Nephron progenitor cell (in vitro differentiated cells): ENCODE data around the gene ZBED1.
A peak's percentile ranks its signal among the peaks of the same experiment; 100 is the strongest.

Experiments used
- DNase-seq: peaks from one replicate; pipeline ENCODE4 v3.0.0; 2021
- H3K27ac Mint-ChIP-seq: 2 replicates; pipeline ENCODE4 v1.8.0; 2021; ENCODE audit warnings: mild to moderate bottlenecking, moderate library complexity, mixed read lengths
- H3K27me3 Mint-ChIP-seq: 2 replicates; pipeline ENCODE4 v1.8.0; 2021; ENCODE audit warnings: mild to moderate bottlenecking, low read depth, mixed read lengths; ENCODE audit not compliant: poor library complexity
- H3K36me3 Mint-ChIP-seq: 2 replicates; pipeline ENCODE4 v1.8.0; 2021; ENCODE audit warnings: low read depth, mixed read lengths
- H3K4me1 Mint-ChIP-seq: 2 replicates; pipeline ENCODE4 v1.8.0; 2021; ENCODE audit warnings: mixed read lengths
- H3K4me3 Mint-ChIP-seq: 2 replicates; pipeline ENCODE4 v1.8.0; 2021; ENCODE audit warnings: mild to moderate bottlenecking, moderate library complexity, mixed read lengths
- H3K9me3 Mint-ChIP-seq: 2 replicates; pipeline ENCODE4 v1.8.0; 2021; ENCODE audit warnings: mild to moderate bottlenecking, moderate library complexity, mixed read lengths
- TF ChIP-seq, protein P1 (sequence below): fragments of 200-600 bp; sonication (generic); IDR thresholded peaks from 2 replicates; pipeline ENCODE4 v1.5.0; 2021; ENCODE audit warnings: antibody characterized with exemption

Gene ZBED1

DNA sequence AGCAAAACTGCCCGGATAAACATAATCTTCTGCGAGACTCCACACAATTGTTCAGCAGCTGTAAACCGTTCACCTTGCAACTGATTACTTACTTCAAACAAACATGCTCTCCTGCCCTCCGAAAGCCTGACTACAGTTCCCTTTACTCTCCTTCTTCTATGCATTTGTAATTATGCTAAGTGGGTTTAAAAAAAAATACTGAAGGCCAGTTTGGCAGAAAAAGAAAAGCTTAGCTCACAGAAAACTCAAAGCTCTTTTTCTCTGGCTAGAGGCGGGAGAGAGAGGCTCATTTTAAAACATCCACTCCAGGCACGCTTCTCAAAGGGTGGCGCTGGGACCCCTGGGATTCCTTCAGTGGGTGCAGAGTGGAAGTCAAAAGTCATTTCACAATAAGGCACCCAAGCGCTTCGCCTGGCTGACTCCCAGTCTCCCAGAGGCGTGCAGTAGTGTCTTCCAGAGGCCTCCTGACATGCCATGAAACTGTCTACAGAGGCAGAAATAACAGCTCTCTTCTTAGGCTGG, 1.9 kb downstream of the ZBED1 start:
- peaks cover 42% of the 10 kb centered on the region for H3K4me1 Mint-ChIP-seq
- peak overlapping the region; percentile 96 for H3K27ac Mint-ChIP-seq
- no peaks in the 10 kb centered on the region for H3K27me3 Mint-ChIP-seq
- peak; percentile 35 for DNase-seq
- peaks cover 14% of the 10 kb centered on the region for H3K36me3 Mint-ChIP-seq
- H3K4me3 Mint-ChIP-seq: peak overlapping the region; percentile 87
- TF ChIP-seq, protein P1, sequence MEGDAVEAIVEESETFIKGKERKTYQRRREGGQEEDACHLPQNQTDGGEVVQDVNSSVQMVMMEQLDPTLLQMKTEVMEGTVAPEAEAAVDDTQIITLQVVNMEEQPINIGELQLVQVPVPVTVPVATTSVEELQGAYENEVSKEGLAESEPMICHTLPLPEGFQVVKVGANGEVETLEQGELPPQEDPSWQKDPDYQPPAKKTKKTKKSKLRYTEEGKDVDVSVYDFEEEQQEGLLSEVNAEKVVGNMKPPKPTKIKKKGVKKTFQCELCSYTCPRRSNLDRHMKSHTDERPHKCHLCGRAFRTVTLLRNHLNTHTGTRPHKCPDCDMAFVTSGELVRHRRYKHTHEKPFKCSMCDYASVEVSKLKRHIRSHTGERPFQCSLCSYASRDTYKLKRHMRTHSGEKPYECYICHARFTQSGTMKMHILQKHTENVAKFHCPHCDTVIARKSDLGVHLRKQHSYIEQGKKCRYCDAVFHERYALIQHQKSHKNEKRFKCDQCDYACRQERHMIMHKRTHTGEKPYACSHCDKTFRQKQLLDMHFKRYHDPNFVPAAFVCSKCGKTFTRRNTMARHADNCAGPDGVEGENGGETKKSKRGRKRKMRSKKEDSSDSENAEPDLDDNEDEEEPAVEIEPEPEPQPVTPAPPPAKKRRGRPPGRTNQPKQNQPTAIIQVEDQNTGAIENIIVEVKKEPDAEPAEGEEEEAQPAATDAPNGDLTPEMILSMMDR: no peak
- H3K9me3 Mint-ChIP-seq: no peaks in the 10 kb centered on the region

- Mint-ChIP-seq H3K9me3 (no peaks in the 10 kb centered on the region), H3K27me3 (no peaks in the 10 kb centered on the region), H3K27ac (peak overlapping the region; percentile 96), H3K4me3 (peak overlapping the region; percentile 87), H3K36me3 (peaks cover 14% of the 10 kb centered on the region), H3K4me1 (peaks cover 42% of the 10 kb centered on the region)
- TF ChIP-seq, protein P1: no peak
- no peak for DNase-seq
Measured at GRCh38 chrX:2497961-2498780, 2.6 kb downstream of the ZBED1 start.

GRCh38 chrX:2495595-2495994, 5.2 kb downstream of the ZBED1 start:
- peak overlapping the region; percentile 61 for H3K27ac Mint-ChIP-seq

DNA sequence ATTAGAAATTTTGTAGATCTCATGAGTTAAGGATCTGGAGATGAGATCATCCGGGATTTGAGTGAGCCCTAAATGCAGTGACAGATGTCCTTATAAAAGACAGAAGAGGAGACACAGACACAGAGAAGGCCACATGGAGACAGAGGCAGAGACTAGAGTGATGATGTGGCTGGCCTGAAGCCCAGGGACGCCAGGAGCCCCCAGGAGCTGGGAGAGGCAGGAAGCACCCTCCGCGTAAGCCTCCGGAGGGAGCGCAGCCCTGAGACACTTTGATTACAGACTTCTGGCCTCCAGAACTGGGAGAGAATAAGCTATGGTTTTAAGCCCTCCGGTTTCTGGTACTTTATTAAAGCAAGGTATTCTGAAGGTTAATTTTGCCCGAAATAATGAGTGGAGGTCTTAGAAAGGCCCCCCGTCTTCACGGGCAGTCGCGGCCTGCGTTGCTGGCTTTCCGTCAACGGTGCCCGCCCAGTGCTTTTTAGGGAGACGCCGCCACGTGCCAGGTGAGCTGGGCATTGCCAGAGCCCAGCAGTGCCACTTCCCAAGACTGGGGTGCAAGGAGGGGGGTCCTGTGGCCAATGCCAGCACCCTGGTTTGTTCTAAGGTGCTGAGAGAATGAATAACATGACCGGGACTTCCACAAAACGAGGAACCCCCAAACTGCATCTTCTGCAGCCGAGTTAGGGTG, 8.1 kb downstream of the ZBED1 start:
- Mint-ChIP-seq H3K27me3 (no peaks in the 10 kb centered on the region), H3K9me3 (no peaks in the 10 kb centered on the region), H3K36me3 (peaks cover 55% of the 10 kb centered on the region), H3K4me1 (peaks cover 11% of the 10 kb centered on the region), H3K4me3 (no peak overlapping the region), H3K27ac (peak overlapping the region; percentile 94)
- TF ChIP-seq, protein P1: no peak
- no peak for DNase-seq

More at GRCh38 chrX:2495595-2495994, 5.2 kb downstream of the ZBED1 start:
- no peak for DNase-seq
- TF ChIP-seq, protein P1: no peak
- H3K9me3 Mint-ChIP-seq: no peaks in the 10 kb centered on the region
- no peaks in the 10 kb centered on the region for H3K27me3 Mint-ChIP-seq
- H3K4me3 Mint-ChIP-seq: no peak overlapping the region
- peaks cover 32% of the 10 kb centered on the region for H3K36me3 Mint-ChIP-seq
- peaks cover 28% of the 10 kb centered on the region for H3K4me1 Mint-ChIP-seq

DNA sequence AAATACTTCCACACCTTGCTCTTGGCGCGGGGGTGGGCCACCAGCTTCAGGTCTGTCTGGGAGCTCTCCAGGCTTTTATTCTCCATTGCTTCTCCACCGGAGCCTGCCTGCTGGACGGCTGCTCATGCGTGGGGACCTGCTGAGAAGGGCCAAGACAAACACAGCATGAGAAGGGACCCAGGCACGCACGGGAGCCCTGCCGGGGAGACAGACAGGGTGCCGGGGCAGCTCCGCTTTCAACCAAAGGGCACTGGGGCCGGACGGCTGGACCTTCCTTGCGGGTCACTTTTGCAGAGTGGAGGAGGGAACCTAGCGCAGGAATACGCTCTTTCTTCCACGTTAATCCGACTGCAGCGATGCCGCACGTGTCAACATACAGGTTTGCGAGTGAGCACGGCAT, 10.1 kb downstream of the ZBED1 start:
- H3K36me3 Mint-ChIP-seq: peaks cover 66% of the 10 kb centered on the region
- no peak overlapping the region for H3K27ac Mint-ChIP-seq
- H3K9me3 Mint-ChIP-seq: no peaks in the 10 kb centered on the region
- TF ChIP-seq, protein P1: no peak
- H3K4me3 Mint-ChIP-seq: no peak overlapping the region
- H3K4me1 Mint-ChIP-seq: peaks cover 22% of the 10 kb centered on the region
- no peaks in the 10 kb centered on the region for H3K27me3 Mint-ChIP-seq
- no peak for DNase-seq
